SK-N-SH treated with all-trans-retinoic acid at 6 μM for 48 hours (cell line): ENCODE results near the gene RAPGEF1.

Experiments used
- ATAC-seq: fragments of 200-7000 bp; cut with Tn5 transposase; 3 replicates; pipeline ENCODE4 v1.9.1; 2020; ENCODE audit warnings: mild to moderate bottlenecking, moderate library complexity
- ARNTL ChIP-seq: fragments of 450-650 bp; formaldehyde crosslinking; IDR thresholded peaks from 2 replicates; pipeline ENCODE4 v1.5.0; 2020; ENCODE audit warnings: low read depth, mild to moderate bottlenecking, moderate library complexity, borderline replicate concordance
- BACH2 ChIP-seq: fragments of 250-450 bp; sonication (Bioruptor Pico); IDR thresholded peaks from 2 replicates; pipeline ENCODE4 v1.9.0; 2021; ENCODE audit warnings: mild to moderate bottlenecking, borderline replicate concordance
- CREB5 ChIP-seq: fragments of 250-450 bp; sonication (Bioruptor Pico); IDR thresholded peaks from 2 replicates; pipeline ENCODE4 v1.5.1; 2020; ENCODE audit warnings: low read depth, mild to moderate bottlenecking, moderate library complexity
- CSDC2 ChIP-seq: fragments of 250-450 bp; sonication (Bioruptor Pico); IDR thresholded peaks from 2 replicates; pipeline ENCODE4 v1.5.0; 2020; ENCODE audit warnings: mild to moderate bottlenecking, moderate library complexity
- ESRRG ChIP-seq: fragments of 250-450 bp; sonication (Bioruptor Pico); IDR thresholded peaks from 2 replicates; pipeline ENCODE4 v1.6.1; 2021; ENCODE audit warnings: mild to moderate bottlenecking
- GLIS3 ChIP-seq: fragments of 250-450 bp; sonication (Bioruptor Pico); IDR thresholded peaks from 2 replicates; pipeline ENCODE4 v1.5.0; 2020; ENCODE audit warnings: mild to moderate bottlenecking, moderate library complexity
- OSR1 ChIP-seq: fragments of 250-450 bp; sonication (Bioruptor Pico); IDR thresholded peaks from 2 replicates; pipeline ENCODE4 v1.8.0; 2022; ENCODE audit warnings: moderate library complexity, mild to moderate bottlenecking, inconsistent platforms
- PATZ1 ChIP-seq: fragments of 250-450 bp; sonication (Bioruptor Pico); IDR thresholded peaks from 2 replicates; pipeline ENCODE4 v1.8.0; 2020; ENCODE audit warnings: mild to moderate bottlenecking, moderate library complexity, borderline replicate concordance
- POU6F1 ChIP-seq: fragments of 250-450 bp; sonication (Bioruptor Pico); IDR thresholded peaks from 2 replicates; pipeline ENCODE4 v1.8.0; 2021; ENCODE audit warnings: low read depth, mild to moderate bottlenecking, moderate library complexity, borderline replicate concordance
- PPARA ChIP-seq: fragments of 250-450 bp; sonication (Bioruptor Pico); IDR thresholded peaks from 2 replicates; pipeline ENCODE4 v1.5.0; 2020; ENCODE audit warnings: mild to moderate bottlenecking, borderline replicate concordance
- TCF4 ChIP-seq: fragments of 250-450 bp; sonication (Bioruptor Pico); IDR thresholded peaks from 2 replicates; pipeline ENCODE4 v1.8.0; 2021; ENCODE audit warnings: mild to moderate bottlenecking, moderate library complexity, borderline replicate concordance
- TOX ChIP-seq: fragments of 250-450 bp; sonication (Bioruptor Pico); IDR thresholded peaks from 2 replicates; pipeline ENCODE4 v1.8.0; 2021; ENCODE audit warnings: mild to moderate bottlenecking, moderate library complexity, borderline replicate concordance
- TSHZ2 ChIP-seq: fragments of 250-450 bp; sonication (Bioruptor Pico); IDR thresholded peaks from 2 replicates; pipeline ENCODE4 v1.5.0; 2020; ENCODE audit warnings: mild to moderate bottlenecking, moderate library complexity
- ZC3H10 ChIP-seq: fragments of 250-450 bp; sonication (Bioruptor Pico); IDR thresholded peaks from 2 replicates; pipeline ENCODE4 v1.5.1; 2021; ENCODE audit warnings: mild to moderate bottlenecking, moderate library complexity
- ZFP3 ChIP-seq: fragments of 250-450 bp; sonication (Bioruptor Pico); IDR thresholded peaks from 2 replicates; pipeline ENCODE4 v1.5.0; 2020; ENCODE audit warnings: mild to moderate bottlenecking, moderate library complexity
- ZFP30 ChIP-seq: fragments of 450-650 bp; formaldehyde crosslinking; IDR thresholded peaks from 2 replicates; pipeline ENCODE4 v1.5.0; 2022; ENCODE audit warnings: mild to moderate bottlenecking, moderate library complexity
- ZNF565 ChIP-seq: fragments of 450-650 bp; formaldehyde crosslinking; conservative IDR thresholded peaks from 2 replicates; pipeline ENCODE4 v1.5.0; 2020; ENCODE audit warnings: low read depth, mild to moderate bottlenecking, moderate library complexity
- ZNF70 ChIP-seq: fragments of 450-650 bp; formaldehyde crosslinking; IDR thresholded peaks from 2 replicates; pipeline ENCODE4 v1.5.0; 2020; ENCODE audit warnings: mild to moderate bottlenecking, moderate library complexity
- ZNF8 ChIP-seq: fragments of 450-650 bp; formaldehyde crosslinking; IDR thresholded peaks from 2 replicates; pipeline ENCODE4 v1.5.0; 2020; ENCODE audit warnings: mild to moderate bottlenecking, moderate library complexity

RAPGEF1 gene

GRCh38 chr9:131764568-131764967 is 24.7 kb upstream of the RAPGEF1 start:
- ATAC-seq: no peak
- TF ChIP-seq PPARA (CRISPR knock-in tag) (no peak), TCF4 (CRISPR knock-in tag) (no peak), CREB5 (CRISPR knock-in tag) (no peak), ZFP30 (no peak), ZNF565 (CRISPR knock-in tag) (no peak), ZC3H10 (CRISPR knock-in tag) (no peak)

- peak; percentile 9; the same call in 1 of the 2 replicates for TF ChIP-seq TSHZ2 (CRISPR knock-in tag)
- no peak for TF ChIP-seq ZFP3
- TF ChIP-seq ZNF565 (CRISPR knock-in tag): no peak
- TF ChIP-seq PATZ1 (CRISPR knock-in tag): no peak
- TF ChIP-seq OSR1 (CRISPR knock-in tag): no peak
- no peak for TF ChIP-seq CREB5 (CRISPR knock-in tag)
- no peak for TF ChIP-seq ZNF70 (CRISPR knock-in tag)
- TF ChIP-seq ZNF8 (CRISPR knock-in tag): no peak
- peak; percentile 97 for ATAC-seq
These were observed 22.6 kb upstream of the RAPGEF1 start for GRCh38 chr9:131762356-131762932.

- no peak for TF ChIP-seq ESRRG
- TF ChIP-seq TOX (CRISPR knock-in tag): no peak
- no peak for TF ChIP-seq GLIS3 (CRISPR knock-in tag)
- no peak for TF ChIP-seq PATZ1 (CRISPR knock-in tag)
- no peak for TF ChIP-seq ZNF565 (CRISPR knock-in tag)
- no peak for TF ChIP-seq CREB5 (CRISPR knock-in tag)
- TF ChIP-seq ARNTL (CRISPR knock-in tag): no peak
- no peak for TF ChIP-seq POU6F1
- no peak for TF ChIP-seq BACH2 (CRISPR knock-in tag)
- TF ChIP-seq CSDC2 (CRISPR knock-in tag): no peak
- TF ChIP-seq ZFP3: no peak
- TF ChIP-seq, all 23 proteins: peak for 0
- ATAC-seq: no peak
These were observed 19.3 kb upstream of the RAPGEF1 start for GRCh38 chr9:131759017-131759647.
